ENCODE data around the gene SMAD6. TPM values are rescaled to one million over a fixed set of nuclear protein-coding genes. Genes with fewer than 3 reads are reported as not detected.

The SMAD6 gene
- total and polyA plus RNA-seq, 2 experiments from 2014 or later, result 1.6 to 15.7 TPM

- Histone ChIP-seq H4K20me1 (replicated peaks; ENCODE audit: insufficient read depth) (no peaks in the 10 kb centered on the region), H3K79me2 (replicated peaks; ENCODE audit: insufficient read depth) (no peaks in the 10 kb centered on the region), H3K4me2 (no peak overlapping the region), H3K27ac (ENCODE audit: low read depth) (no peak overlapping the region), H3K36me3 (ENCODE audit: insufficient read depth) (no peaks in the 10 kb centered on the region), H3K4me3 (no peak overlapping the region), H3K9me2 (ENCODE audit: insufficient read depth) (no peaks in the 10 kb centered on the region), H3F3A (replicated peaks; ENCODE audit: low read depth) (no peaks in the 10 kb centered on the region), H3K4me1 (ENCODE audit: insufficient read depth) (peaks cover 11% of the 10 kb centered on the region), H3K27me3 (ENCODE audit: insufficient read depth) (no peaks in the 10 kb centered on the region), H2AFZ (no peak overlapping the region)
- no peak overlapping the region for H3K4me3 Mint-ChIP-seq
- peaks cover 12% of the 10 kb centered on the region for H3K36me3 Mint-ChIP-seq (ENCODE audit: low read depth)
- peaks cover 13% of the 10 kb centered on the region for H3K9me3 Mint-ChIP-seq
- H3K27ac Mint-ChIP-seq, result no peak overlapping the region
- H3K27me3 Mint-ChIP-seq (ENCODE audit: insufficient read depth, low read depth, poor library complexity), result peaks cover 3% of the 10 kb centered on the region
- TF ChIP-seq EZH2phosphoT487 (IDR thresholded peaks at IDR 0.05; ENCODE audit: unreplicated experiment) (no peak), CTCF (conservative IDR thresholded peaks at IDR 0.05; ENCODE audit: low read depth in 2 of 2) (no peak), NANOG (IDR thresholded peaks at IDR 0.05; ENCODE audit: borderline replicate concordance) (no peak), JUNB (IDR thresholded peaks at IDR 0.05; ENCODE audit: unreplicated experiment) (no peak), EZH2 (IDR thresholded peaks at IDR 0.05; ENCODE audit: low read depth, unreplicated experiment) (no peak), ETS1 (IDR thresholded peaks at IDR 0.05) (no peak), ZNF114 (CRISPR knock-in tag; IDR thresholded peaks at IDR 0.05) (no peak), ZNF462 (CRISPR knock-in tag; IDR thresholded peaks at IDR 0.05) (no peak), REST (IDR thresholded peaks at IDR 0.05; ENCODE audit: unreplicated experiment) (no peak), STAT1 (IDR thresholded peaks at IDR 0.05; ENCODE audit: unreplicated experiment) (no peak), POLR2AphosphoS5 (IDR thresholded peaks at IDR 0.05; ENCODE audit: low read depth) (no peak), CREB1 (CRISPR knock-in tag; IDR thresholded peaks at IDR 0.05; ENCODE audit: low read depth) (no peak), ZNF331 (CRISPR knock-in tag; IDR thresholded peaks at IDR 0.05; ENCODE audit: low read depth) (no peak)
- H3K4me1 Mint-ChIP-seq, result peaks cover 22% of the 10 kb centered on the region
- ATAC-seq (no peak), DNase-seq (ENCODE audit: low spot score) (no peak)
These were observed 21.5 kb upstream of the SMAD6 start for GRCh38 chr15:66680502-66680901.
